IPS DF 19.7 (cell line): ENCODE measurements around the gene RASSF3.
"Not testable (repeated sequence)": the region's sequence is repeated elsewhere in the genome, so short reads cannot be mapped to it uniquely, and the experiment has no call there.

Experiments used
- DNase-seq: peaks from one replicate; pipeline ENCODE4 v3.0.0-alpha.2; 2013; ENCODE audit warnings: low read depth, low spot score

Gene RASSF3

GRCh38 chr12:64595863-64596793 lies 14.2 kb upstream of the RASSF3 start:
- DNase-seq: no peak

GRCh38 chr12:64598831-64599230 lies 11.5 kb upstream of the RASSF3 start:
- no peak for DNase-seq

GRCh38 chr12:64600164-64600561 lies 10.1 kb upstream of the RASSF3 start:
- no peak for DNase-seq

- DNase-seq: no peak
Measured at GRCh38 chr12:64603183-64603841, 7.0 kb upstream of the RASSF3 start.

GRCh38 chr12:64608901-64609535 lies 1.3 kb upstream of the RASSF3 start:
- no peak for DNase-seq

GRCh38 chr12:64609536-64610078 lies 688 bp upstream of the RASSF3 start:
- DNase-seq: no peak

- no peak for DNase-seq
Measured at GRCh38 chr12:64610660-64611340, 505 bp downstream of the RASSF3 start.

- DNase-seq: no peak
Measured at GRCh38 chr12:64611341-64612284, 1.3 kb downstream of the RASSF3 start.

GRCh38 chr12:64612843-64613242 lies 2.5 kb downstream of the RASSF3 start:
- DNase-seq: no peak

GRCh38 chr12:64613775-64614398 lies 3.6 kb downstream of the RASSF3 start:
- DNase-seq: not testable (repeated sequence)

- no peak for DNase-seq
Measured at GRCh38 chr12:64616201-64616600, 5.9 kb downstream of the RASSF3 start.

- DNase-seq: no peak
Measured at GRCh38 chr12:64618953-64619590, 8.8 kb downstream of the RASSF3 start.

- DNase-seq: no peak
Measured at GRCh38 chr12:64621257-64621942, 11.1 kb downstream of the RASSF3 start.

- no peak for DNase-seq
Measured at GRCh38 chr12:64624035-64624434, 13.7 kb downstream of the RASSF3 start.

GRCh38 chr12:64625243-64626077 lies 15.2 kb downstream of the RASSF3 start:
- DNase-seq: no peak

GRCh38 chr12:64626588-64626987 lies 16.3 kb downstream of the RASSF3 start:
- not testable (repeated sequence) for DNase-seq

- no peak for DNase-seq
Measured at GRCh38 chr12:64627771-64628170, 17.5 kb downstream of the RASSF3 start.

GRCh38 chr12:64631197-64631596 lies 20.9 kb downstream of the RASSF3 start:
- DNase-seq: no peak
